NCI-H748 (cell line): Measurements from ENCODE around the gene SLC12A5.
"Not testable (repeated sequence)": the region's sequence is repeated elsewhere in the genome, so short reads cannot be mapped to it uniquely, and the experiment has no call there.

Experiments used
- DNase-seq: peaks from one replicate; lab custom pipeline; 2025; ENCODE audit not compliant: unreplicated experiment; lab: John Stamatoyannopoulos, UW

Gene SLC12A5

GRCh38 chr20:46073443-46073842 is 44.4 kb downstream of the SLC12A5 start:
- peak; percentile 3 for DNase-seq

- peak; percentile 13 for DNase-seq
Observed at GRCh38 chr20:46074006-46074405, 45.0 kb downstream of the SLC12A5 start.

- no peak for DNase-seq
Observed at GRCh38 chr20:46076806-46077205, 47.8 kb downstream of the SLC12A5 start.

- DNase-seq = no peak
Observed at GRCh38 chr20:46077642-46078305, 48.8 kb downstream of the SLC12A5 start.

GRCh38 chr20:46078954-46079353 is 49.9 kb downstream of the SLC12A5 start:
- DNase-seq = no peak

GRCh38 chr20:46081074-46081473 is 52.1 kb downstream of the SLC12A5 start:
- peak; percentile 8 for DNase-seq

GRCh38 chr20:46083101-46083500 is 54.1 kb downstream of the SLC12A5 start:
- no peak for DNase-seq

- DNase-seq = no peak
Observed at GRCh38 chr20:46083531-46084061, 54.6 kb downstream of the SLC12A5 start.

- no peak for DNase-seq
Observed at GRCh38 chr20:46084805-46085178, 55.8 kb downstream of the SLC12A5 start.

GRCh38 chr20:46085179-46085851 is 56.3 kb downstream of the SLC12A5 start:
- DNase-seq = peak; percentile 83

GRCh38 chr20:46087161-46087560 is 58.1 kb downstream of the SLC12A5 start:
- DNase-seq = no peak

- DNase-seq = peak; percentile 3
Observed at GRCh38 chr20:46088409-46089166, 59.6 kb downstream of the SLC12A5 start.

GRCh38 chr20:46089167-46089416 is 60.1 kb downstream of the SLC12A5 start:
- DNase-seq = no peak

GRCh38 chr20:46089417-46090388 is 60.7 kb downstream of the SLC12A5 start, which contains the start of gene NCOA5:
NCOA5 (minus strand) TSS chr20:46089962; CDS start chr20:46079424, 10,538 bp downstream.
- peak; percentile 97 for DNase-seq

- DNase-seq = not testable (repeated sequence)
Observed at GRCh38 chr20:46091622-46092535, 62.9 kb downstream of the SLC12A5 start.

GRCh38 chr20:46093531-46093930 is 64.5 kb downstream of the SLC12A5 start:
- no peak for DNase-seq

GRCh38 chr20:46099491-46100287 is 70.7 kb downstream of the SLC12A5 start:
- DNase-seq = no peak

GRCh38 chr20:46100444-46100843 is 71.4 kb downstream of the SLC12A5 start:
- DNase-seq = not testable (repeated sequence)

- DNase-seq = no peak
Observed at GRCh38 chr20:46100988-46101387, 72.0 kb downstream of the SLC12A5 start.
